GM21737 (cell line): ENCODE measurements around the gene UBE4B.
"Not testable (repeated sequence)": the region's sequence is repeated elsewhere in the genome, so short reads cannot be mapped to it uniquely, and the experiment has no call there.

Source experiments
- ATAC-seq: cut with Tn5 transposase; IDR thresholded peaks from one replicate; pipeline ENCODE4 v1.9.1; 2021; ENCODE audit warnings: mild to moderate bottlenecking, moderate library complexity; ENCODE audit not compliant: unreplicated experiment

UBE4B gene

GRCh38 chr1:10070206-10070605 is 37.4 kb downstream of the UBE4B start:
- ATAC-seq: no peak

DNA sequence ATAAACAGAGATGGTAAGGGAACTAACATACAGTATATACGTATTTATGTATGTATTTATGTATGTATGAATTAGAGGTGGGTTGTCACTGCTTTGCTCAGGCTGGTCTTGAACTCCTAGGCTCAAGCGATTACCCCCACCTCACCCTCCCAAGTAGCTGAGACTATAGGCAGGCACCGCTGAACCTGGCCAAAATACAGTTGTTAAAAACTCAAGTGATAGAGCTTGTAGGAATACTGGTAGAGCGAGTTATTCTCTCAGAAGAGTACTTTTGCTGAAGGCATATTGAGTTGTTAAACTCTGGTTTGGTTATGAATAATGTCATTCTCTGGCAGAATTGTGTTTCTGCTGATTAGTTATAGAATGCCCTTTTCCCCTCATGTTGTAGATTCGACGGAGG is 38.9 kb downstream of the UBE4B start:
- no peak for ATAC-seq

GRCh38 chr1:10073371-10073770 is 40.6 kb downstream of the UBE4B start:
- not testable (repeated sequence) for ATAC-seq

GRCh38 chr1:10074059-10074851 is 41.5 kb downstream of the UBE4B start:
- ATAC-seq: no peak

- ATAC-seq: no peak
Observed at GRCh38 chr1:10074852-10075730, 42.3 kb downstream of the UBE4B start.

DNA sequence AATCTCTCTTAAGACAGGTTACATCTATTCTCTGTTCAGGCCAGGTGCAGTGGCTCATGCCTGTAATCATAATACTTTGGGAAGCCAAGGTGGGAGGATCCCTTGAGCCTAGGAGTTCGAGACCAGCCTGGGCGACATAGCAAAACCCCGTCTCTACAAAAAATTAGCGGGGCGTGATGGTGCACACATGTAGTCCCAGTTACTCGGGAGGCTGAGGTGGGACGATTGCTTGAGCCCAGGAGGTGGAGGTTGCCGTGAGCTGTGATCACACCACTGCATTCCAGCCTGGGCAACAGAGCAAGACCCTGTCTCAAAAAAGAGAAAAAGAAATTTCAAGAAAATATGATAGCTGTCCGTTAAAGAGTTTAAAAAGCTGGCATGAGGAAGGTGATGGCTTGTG is 43.0 kb downstream of the UBE4B start:
- ATAC-seq: no peak

DNA sequence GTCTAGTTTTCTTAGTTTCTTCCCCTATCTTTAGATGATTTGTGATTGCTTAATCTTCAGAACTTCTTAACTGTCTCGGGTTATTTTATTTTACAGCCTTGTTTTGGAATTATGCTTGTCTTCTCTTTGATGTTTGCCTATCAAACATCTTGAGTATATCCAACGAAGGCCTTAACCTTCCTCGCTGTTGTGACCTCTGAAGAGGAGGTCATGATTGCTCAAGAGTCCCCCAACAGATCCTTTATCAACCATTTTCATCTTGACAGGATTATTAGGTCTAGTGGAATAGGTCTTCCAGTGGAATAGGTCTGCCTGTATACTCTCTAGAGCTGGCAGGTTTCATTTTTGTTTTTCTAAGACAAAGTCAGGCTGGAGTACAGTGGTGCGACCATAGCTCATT is 45.7 kb downstream of the UBE4B start:
- ATAC-seq: no peak

GRCh38 chr1:10080523-10080922 is 47.8 kb downstream of the UBE4B start:
- no peak for ATAC-seq

DNA sequence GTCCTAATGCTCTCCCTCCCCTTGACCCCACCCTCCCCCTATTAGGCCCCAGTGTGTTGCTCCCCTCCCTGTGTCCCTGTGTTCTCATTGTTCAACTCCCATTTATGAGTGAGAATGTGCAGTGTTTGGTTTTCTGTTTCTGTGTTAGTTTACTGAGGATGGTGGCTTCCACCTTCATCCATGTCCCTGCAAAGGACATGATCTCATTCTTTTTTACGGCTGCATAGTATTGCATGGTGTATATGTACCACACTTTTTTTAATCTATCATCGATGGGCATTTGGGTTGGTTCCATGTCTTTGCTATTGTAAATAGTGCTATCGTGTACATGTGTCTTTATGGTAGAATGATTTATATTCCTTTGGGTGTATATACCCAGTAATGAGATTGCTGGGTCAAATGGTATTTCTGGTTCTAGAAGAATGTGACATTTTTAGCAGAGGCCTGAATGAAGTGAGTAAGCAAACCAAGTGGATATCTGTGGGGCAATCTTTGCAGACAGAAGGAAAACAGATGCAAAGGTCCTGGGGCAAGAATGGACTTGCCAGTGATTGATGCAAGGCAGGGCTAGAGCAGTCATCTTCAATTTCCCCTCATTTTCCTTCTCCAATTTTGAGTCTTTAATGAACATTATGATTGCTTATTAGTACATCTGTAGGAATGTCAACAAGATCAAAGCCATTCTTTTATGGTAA is 50.2 kb downstream of the UBE4B start:
- ATAC-seq: no peak

GRCh38 chr1:10084045-10084444 is 51.3 kb downstream of the UBE4B start:
- ATAC-seq: no peak

DNA sequence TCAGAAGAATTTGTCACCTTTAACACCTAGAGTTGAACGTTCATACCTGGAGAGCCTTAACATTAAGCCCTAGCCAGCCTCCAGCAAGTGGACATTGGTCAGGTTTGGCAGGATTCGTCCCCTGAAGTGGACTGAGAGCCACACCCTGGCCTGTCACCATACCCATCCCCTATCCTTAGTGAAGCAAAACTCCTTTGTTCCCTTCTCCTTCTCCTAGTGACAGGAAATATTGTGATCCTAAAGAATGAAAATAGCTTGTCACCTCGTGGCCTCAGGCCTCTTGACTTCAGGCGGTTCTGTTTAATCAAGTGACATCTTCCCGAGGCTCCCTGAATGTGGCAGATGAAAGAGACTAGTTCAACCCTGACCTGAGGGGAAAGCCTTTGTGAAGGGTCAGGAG is 52.3 kb downstream of the UBE4B start:
- ATAC-seq: no peak

DNA sequence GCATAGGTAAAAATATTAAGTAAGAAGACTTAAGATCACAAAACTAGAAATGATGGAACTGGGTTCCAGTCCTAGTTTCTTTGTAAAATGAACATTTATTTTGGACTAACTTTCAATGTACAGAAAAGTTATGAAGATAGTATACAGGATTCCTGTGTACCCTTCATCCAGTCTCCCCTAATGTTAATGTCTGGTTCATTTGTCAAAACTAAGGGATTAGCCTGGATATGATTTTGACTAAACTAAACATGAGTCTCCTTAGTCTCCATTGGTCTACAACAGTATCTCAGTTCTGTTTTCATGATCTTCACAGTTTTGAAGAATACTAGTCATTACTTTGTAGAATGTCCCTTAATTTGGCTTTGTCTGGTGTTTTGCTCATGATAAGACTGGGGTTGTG is 54.5 kb downstream of the UBE4B start:
- no peak for ATAC-seq

- no peak for ATAC-seq
Observed at GRCh38 chr1:10101929-10102328, 69.2 kb downstream of the UBE4B start.

GRCh38 chr1:10103193-10103592 is 70.4 kb downstream of the UBE4B start:
- no peak for ATAC-seq

- ATAC-seq: no peak
Observed at GRCh38 chr1:10104834-10105233, 72.1 kb downstream of the UBE4B start.

DNA sequence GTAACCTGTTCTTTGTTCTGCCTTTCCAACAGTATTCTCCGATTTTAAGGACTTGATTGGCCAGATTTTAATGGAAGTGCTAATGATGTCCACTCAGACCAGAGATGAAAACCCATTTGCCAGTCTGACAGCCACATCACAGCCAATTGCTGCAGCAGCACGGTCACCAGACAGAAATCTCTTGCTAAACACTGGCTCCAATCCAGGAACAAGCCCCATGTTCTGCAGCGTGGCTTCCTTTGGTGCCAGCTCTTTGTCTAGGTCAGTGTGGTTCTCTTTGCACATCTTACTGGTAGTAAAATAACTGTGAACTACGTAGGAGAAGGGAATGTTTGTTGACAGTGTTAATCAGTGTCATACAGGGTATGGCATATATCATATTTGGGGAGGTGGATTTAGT is 72.7 kb downstream of the UBE4B start:
- ATAC-seq: no peak

- no peak for ATAC-seq
Observed at GRCh38 chr1:10106241-10106640, 73.5 kb downstream of the UBE4B start.

GRCh38 chr1:10106756-10107475 is 74.2 kb downstream of the UBE4B start:
- ATAC-seq: no peak

- not testable (repeated sequence) for ATAC-seq
Observed at GRCh38 chr1:10107476-10107847, 74.7 kb downstream of the UBE4B start.

GRCh38 chr1:10108134-10108663 is 75.4 kb downstream of the UBE4B start:
- no peak for ATAC-seq
